Stimulated activated naive CD4-positive, alpha-beta T cell treated with Interleukin-2 at 50 U/mL for 16 hours (primary cell): ENCODE measurements around the gene IL1R1.
"Not testable (repeated sequence)": the region's sequence is repeated elsewhere in the genome, so short reads cannot be mapped to it uniquely, and the experiment has no call there.

Experiments
- DNase-seq: peaks from one replicate; lab custom pipeline; 2025; lab: John Stamatoyannopoulos, UW

Gene IL1R1, protein sequence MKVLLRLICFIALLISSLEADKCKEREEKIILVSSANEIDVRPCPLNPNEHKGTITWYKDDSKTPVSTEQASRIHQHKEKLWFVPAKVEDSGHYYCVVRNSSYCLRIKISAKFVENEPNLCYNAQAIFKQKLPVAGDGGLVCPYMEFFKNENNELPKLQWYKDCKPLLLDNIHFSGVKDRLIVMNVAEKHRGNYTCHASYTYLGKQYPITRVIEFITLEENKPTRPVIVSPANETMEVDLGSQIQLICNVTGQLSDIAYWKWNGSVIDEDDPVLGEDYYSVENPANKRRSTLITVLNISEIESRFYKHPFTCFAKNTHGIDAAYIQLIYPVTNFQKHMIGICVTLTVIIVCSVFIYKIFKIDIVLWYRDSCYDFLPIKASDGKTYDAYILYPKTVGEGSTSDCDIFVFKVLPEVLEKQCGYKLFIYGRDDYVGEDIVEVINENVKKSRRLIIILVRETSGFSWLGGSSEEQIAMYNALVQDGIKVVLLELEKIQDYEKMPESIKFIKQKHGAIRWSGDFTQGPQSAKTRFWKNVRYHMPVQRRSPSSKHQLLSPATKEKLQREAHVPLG

DNA sequence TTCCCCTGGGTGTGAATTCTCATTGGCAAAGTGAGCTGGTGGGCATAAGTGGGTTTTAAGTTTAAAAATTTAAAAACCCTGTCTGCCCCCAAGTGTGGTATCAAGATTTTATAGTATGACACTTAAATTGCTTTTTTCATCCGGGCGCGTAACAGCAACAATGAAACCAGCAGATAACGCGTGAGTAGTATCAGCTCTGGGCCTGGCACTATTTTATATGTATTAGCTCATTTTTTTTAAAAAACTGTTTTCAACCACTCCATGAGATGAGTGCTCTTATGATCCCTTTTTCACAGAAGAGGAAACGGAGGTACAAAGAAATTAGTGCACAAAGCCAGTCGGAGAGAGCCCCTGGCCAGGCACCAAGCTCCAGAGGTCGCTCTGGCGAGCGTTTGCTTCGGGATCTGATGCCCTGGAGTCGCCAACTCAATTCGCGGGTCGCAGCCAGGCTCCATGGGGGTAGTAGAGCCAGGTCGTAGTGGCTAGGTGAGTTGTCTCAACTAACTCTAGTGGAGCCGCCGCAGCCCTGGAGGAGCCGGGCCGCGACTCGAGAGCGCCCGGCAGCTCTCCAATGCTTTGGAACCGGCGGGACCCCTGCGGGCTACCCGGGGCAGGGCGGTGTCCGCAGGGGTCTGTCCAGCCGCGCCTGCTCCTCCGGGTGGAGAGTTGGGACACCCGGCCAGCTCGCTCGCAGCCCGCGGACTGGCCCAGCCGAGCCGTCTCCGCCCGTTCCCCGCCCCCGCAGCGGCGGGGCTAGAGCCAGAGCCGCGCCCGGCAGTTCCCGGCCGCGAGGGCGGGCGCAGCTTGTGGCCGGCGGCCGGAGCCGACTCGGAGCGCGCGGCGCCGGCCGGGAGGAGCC is at the start of gene IL1R1:
TSS of gene IL1R1 (plus strand) at position 777 of the 859 bp plus-strand sequence. CDS start 14,979 bp downstream, outside the sequence.
- DNase-seq = peak; percentile 21

DNA sequence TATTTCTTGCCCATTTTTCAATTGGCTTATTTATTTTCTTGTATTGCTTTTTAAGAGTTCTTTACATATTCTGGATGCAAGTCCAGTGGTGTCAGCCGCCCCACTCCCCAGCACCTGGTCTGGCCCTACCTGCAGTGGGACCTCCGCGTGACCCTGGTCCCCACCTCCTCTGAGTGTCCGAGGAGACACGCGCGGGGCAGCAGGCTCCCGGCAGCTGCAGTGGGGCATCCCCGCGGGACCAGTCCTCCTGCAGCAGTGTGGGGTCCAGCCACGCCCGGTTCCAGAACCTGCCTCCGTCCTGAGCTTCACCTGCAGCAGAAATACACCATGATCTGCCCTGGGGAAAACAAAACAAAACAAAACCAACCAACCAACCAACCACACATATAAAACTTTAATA is 48.9 kb upstream of the IL1R1 start:
- DNase-seq = no peak

DNA sequence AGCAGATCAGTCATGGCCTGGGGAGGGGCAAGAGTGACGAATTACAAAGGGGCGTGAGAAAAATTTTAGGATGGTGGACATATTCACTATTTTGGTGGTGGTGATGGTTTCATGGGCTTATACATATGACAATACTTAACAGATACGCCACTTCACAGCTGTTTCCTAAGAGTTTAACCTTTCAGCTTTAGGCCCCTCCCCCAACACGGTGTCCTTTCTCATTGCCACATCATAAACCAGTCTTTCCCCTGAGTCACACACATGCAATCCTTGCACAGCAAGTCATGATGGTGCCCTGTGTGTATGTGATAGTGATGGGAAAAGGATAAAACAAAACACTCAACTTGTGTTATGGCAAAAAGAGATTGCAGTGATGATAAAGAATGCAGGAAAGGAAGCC is 47.6 kb upstream of the IL1R1 start:
- DNase-seq = peak; percentile 22

DNA sequence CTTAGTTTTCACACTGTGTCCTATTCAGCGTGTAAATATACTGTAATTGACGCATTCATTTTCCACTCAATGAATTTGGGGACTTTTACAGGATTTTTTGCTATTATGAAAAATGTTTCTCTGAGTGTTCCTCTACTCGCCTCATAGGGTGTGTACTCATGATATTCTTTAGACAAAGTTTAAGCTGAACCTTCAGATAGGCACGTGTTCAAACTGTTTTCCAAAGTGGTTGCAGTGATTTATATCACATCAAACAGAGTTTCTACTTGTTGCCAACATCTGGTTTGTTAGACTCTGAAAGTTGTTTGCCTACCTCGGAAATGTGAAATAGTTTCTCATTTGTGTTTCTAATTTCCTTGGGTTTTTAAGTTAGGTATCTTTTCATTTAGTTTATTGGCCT is 46.4 kb upstream of the IL1R1 start:
- DNase-seq = no peak

DNA sequence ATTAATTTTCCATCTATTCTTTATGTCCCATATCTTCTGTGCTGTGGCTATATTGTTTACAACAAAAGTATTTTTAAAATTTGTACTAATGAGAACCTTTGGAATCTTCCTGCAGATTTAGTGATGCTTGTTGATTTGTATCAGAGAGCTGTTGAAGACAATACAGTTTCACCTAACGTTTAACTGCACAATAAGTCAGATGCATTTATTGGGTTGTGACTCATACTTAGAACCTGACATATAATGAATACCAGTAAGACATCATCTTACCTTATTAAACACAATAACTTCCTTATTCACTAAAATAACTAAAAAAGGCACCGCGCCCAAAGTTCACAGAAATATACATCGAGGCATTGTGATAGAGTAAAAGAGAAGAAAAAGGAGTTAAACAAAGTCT is 43.8 kb upstream of the IL1R1 start:
- DNase-seq = no peak

DNA sequence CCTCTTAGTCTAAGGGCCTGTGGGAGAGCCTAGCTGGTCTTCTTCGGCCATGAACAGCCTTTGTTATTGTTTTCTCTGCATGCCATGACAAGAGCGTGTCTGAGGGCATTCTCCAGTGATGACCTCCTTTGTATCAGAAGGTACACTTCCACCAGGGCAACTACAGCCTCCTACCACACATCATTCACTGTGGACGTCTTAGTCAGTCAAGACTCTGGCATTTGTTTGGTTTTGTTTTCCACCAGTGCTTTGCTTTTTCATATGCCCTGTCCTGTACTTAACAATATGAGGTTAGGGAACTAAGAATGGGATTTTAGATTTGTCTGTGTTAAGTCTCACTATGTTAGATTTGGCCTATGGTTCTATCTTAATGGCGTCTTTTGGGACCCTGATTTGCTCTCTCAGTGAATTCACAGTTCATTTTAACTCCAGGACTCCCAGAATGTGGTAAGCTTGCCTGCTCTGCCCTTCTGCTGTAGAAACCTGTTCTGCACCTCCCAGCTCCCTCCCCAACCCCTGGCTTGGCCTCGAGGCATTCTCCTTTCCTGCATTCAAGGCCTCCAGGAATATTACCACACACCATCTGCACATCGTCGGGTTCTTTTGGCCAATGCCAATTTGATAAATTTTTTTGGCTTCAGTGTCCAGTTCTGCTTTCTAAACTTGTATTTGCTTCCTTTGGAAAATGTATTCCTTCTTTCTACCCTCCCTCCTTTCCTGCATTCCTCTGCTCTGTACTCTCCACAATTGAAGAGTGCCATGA is 42.8 kb upstream of the IL1R1 start:
- DNase-seq = no peak

DNA sequence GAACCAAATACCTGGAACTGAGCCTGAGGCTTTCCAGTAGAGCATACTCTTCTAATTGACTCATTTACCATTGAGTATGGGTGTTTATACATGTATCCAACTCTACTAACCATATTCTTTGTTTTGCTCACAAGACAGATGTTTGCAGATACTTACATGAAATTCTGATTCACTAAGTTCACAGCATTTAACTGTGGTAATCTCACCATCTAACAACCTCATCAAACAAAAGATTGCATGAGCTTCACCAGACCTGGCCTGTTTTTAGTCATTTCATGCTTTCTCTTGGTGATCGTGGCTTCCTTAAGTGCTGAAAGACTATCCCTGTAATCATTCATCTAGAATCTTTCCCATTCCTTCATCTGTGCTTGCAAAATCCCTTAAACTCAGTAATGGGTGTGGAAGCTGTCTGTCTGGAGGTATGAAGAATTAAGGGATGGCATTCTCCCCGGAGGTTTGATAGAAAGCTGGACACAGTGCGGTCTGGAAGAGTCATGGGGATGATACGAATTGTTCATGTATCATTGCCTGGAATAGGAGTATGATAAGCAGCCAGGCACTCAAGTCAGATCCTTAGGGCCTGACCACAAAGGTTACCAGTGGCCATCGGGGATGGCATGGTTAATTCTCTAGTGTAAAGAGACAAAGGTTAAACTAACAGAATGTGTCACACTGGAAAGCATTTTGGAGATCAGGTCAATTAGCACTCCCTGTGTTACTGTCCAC is 42.0 kb upstream of the IL1R1 start:
- no peak for DNase-seq

DNA sequence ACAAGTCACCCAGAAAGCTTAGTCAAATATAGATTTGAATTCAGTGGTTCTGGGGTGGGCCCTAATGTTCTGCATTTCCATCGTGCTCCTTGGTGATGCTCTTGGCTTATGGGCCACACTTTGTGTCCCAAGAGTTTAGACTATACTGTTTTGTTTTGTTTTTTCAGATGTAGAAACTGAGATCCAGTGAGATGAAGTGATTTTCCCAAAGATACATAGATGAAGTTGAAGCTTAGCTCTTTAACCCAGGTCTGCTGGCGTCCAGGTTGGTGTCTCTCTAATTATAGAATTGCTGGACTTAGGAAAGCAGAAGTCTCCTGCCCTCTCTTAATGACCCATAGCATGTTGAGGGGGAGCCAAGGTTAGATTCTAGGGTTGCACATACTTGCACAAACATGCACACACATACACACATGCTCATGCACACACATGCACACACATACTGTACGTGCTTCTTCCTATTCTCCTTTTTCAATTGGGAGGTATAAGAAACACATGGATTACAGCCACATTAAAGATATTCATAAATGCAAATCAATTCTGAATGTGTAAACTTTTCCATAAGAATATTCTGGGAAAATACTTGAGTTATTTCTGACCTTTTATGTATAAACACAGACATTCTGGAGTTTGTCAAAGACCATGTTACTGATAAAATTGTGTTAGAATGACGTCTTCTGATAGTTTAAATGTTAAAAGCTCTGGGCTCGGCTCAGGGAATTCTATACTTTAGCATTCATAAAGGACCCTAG is 41.3 kb upstream of the IL1R1 start:
- no peak for DNase-seq

DNA sequence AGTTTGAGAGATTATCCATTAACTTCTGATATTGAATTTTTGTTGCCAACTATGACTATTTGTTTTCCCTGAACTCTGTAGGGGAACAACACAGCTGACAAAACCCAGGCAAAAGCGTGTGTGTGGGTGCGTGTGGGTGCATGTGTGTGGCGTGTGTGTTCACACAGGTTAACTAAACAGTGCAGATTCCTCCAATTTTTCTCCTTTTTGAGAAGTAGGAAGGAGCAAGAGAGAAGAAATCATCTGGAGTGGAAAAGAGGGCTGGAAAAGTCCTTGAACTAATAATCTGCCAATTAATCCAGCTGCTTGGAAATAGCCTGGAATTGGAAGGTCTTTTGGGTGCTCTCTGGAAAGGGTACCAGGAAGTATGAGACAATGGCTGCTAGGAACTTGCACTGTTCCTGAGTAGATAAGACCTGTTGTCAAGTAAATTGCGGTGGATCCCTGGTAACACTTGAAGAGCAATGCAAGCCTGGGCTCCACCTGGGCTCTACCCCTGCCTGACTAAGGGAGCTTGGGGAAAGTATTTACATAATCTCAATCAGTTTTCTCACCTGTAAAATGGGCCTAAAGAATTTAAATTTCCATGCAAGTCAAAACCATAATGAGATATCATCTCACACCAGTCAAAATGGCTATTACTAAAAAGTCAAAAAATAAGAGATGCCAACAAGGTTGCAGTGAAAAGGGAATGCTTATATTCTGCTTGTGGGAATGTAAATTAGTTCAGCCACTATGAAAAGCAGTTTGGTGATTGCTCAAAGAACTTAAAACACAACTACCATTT is 40.5 kb upstream of the IL1R1 start:
- no peak for DNase-seq

DNA sequence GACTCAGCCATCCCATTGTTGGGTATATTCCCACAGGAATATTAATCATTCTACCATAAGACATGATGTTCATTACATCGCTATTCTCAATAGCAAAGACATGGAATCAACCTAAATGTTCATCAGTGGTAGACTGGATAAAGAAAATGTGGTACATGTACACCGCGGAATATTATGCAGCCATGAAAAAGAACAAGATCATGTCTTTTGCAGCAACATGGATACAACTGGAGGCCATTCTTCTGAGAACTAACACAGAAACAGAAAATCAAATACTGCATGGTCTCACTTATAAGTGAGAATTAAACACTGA is 40.0 kb upstream of the IL1R1 start:
- DNase-seq = not testable (repeated sequence)

DNA sequence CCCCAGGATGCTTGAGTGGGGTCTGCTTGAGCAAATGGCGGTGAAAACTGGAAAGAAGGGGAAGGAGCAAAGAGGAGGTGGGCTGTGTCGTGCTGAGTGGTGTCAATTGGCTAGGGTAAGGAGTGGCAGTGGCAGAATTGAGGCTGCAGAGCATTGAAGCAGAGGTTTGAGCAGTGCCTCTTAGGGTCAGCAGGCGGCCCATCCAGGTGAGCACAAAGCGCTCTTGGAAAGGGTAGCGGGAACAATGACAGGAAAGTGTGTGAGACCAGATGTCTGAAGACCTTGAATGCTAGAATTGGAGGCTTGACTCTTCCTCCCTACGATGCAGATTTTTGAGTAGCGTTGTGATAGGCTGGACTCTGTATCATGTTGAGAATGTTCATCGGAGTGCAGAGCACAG is 39.3 kb upstream of the IL1R1 start:
- DNase-seq = no peak

DNA sequence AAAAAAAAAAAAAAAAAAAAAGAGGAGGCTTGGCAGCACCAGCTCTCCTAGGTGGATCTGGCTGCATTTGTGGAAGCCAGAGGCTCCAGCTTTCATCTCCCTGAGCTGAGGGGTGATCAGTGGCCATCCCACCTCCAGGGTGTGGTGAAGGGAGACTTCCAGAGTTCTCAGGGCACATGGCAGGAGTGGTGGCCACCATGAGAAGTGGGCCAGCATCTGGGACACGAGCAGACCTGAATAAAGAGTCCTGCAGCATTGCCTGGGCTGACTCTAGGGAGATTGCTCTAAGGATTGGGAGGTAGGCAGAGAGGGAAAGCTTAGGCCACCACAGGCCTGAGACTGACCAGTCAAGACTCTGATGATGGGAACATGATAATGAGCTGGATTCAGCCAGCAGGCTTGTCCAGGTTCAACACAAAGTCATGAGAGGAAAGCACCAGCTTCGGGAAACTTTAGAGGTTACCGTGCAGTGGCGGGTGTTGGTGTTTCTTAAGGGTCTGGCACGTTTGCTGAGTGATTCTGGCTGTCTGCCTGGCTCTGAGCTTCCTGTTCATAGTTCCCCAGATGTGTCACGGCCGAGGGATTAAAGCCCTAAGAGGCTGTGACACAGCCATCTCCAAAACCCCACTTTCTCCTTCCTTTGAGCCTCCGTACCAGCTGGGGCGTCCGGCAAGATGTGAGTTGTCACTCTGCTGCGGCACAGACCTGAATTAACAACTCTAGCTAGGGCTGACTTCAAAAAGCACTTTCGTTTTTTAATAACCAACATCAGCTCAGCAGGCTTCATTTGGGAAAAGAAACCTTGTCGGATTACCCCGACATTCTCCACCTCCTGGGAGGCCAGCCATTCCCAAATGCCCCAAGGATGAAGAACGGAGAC is 38.3 kb upstream of the IL1R1 start:
- DNase-seq = peak; percentile 77

DNA sequence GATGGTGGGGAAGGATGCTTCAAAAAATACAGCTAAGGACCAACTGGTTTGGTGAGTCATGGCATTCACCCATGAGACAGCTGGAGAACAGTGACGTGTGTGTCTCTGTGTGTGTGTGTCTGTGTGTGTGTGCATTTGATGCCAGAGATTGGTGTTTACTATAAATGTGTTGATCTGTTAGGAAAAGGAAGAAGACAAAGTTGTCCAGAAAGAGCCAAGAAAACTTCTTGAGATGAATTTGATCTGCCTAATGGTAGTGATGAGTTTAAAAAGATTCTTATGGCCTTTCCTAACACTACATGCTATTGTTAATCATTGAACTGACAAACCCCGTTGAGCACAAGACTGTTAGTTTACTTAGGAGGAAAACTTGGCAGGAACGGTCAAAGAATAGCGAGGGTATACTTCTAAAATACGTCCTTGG is 36.4 kb upstream of the IL1R1 start:
- no peak for DNase-seq

DNA sequence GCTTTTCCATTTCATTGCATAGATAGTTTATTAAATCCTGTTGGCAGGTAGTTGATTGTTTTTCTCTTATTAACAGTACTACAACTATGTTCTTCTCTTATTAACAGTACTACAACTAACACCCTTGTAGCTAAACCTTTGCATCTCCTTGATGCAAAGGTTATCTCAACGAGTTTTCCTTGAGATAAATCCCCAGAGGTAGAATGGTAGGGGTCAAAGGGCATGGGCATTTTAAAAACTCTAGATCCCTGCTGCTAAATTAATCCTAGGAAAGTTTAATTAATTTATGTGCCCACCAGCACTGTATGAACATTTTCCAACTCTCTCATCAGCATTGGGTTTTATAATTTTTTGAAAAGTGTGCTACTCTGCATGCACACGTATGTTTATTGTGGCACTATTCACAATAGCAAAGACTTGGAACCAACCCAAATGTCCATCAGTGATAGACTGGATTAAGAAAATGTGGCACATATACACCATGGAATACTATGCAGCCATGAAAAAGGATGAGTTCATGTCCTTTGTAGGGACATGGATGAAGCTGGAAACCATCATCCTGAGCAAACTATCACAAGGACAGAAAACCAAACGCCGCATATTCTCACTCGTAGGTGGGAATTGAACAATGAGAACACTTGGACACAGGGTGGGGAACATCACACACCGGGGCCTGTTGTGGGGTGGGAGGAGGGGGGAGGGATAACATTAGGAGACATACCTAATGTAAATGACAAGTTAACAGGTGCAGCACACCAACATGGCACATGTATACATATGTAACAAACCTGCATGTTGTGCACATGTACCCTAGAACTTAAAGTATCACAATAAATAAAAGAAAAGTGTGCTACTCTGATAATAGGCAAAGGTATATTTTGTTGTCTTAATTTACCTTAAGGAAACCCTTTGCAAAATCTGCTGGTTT is 35.5 kb upstream of the IL1R1 start:
- not testable (repeated sequence) for DNase-seq

DNA sequence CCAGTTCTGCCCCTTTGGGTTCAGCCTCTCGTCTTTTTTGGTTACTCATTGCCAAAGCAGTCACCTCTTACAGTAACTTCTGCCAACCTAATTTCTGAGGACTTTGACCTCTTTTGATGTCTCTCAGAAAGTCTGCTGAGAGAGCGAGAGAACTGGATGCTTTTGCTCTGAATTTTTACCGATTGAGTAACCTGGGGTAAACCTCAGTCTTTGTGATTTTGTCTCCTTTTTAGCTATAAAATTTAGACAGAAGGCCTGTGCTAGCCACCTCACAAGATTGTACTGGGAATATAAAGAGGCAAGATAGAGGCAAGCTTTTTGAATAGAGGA is 34.8 kb upstream of the IL1R1 start:
- no peak for DNase-seq

DNA sequence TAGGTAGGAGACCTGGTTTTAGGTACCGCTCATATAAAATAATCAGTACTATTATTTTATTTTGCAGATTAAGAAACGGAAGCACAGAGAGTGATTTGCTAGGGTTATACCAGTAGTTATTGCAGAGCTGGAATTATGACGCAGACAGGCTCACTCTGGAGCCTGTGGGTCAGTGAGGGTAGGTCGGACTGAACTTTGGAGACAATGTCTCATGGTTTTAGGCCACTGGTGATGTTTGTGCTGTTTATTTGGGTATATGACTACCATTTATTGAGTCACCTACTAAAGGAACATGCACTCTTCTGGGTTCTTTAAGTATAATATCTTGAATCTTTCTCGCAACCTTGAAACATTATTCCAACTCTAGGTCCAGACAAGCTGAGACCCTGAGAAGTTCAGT is 33.5 kb upstream of the IL1R1 start:
- DNase-seq = no peak

DNA sequence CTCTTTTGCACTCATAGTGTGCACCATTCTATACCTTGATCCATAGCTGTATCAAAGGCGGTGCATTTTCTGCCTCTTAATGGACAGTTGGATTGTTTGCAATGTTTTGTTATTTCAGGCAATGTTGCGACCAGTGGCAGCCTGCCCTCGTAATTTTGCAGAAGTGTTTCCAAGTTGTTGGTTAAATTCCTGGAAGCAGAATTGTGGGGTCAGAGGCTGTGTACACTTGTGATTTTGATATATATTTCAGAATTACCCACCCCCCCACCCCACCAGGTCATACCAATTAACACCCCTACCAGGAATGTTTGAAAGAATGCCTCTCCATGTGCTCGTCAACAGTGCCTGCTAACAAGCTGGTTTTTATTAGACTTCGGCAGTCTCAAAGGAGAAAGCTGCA is 32.4 kb upstream of the IL1R1 start:
- no peak for DNase-seq
